Measurements from ENCODE around the gene TMPRSS7.

TMPRSS7 gene

GRCh38 chr3:112126511-112126911, 92.0 kb downstream of the TMPRSS7 start:
- DNase-seq (ENCODE audit: extremely low read depth in 1 of 2, low read depth in 1 of 2): no peak

GRCh38 chr3:112127522-112128494, 93.3 kb downstream of the TMPRSS7 start:
- no peak for DNase-seq (ENCODE audit: extremely low read depth in 1 of 2, low read depth in 1 of 2)

- DNase-seq (ENCODE audit: extremely low read depth in 1 of 2, low read depth in 1 of 2): peak in 1 of 2 donors; percentile 35
These were observed 94.5 kb downstream of the TMPRSS7 start for GRCh38 chr3:112128843-112129727.

- no peak for DNase-seq (ENCODE audit: extremely low read depth in 1 of 2, low read depth in 1 of 2)
These were observed 95.5 kb downstream of the TMPRSS7 start for GRCh38 chr3:112129925-112130637.

GRCh38 chr3:112130638-112130993, 96.1 kb downstream of the TMPRSS7 start:
- DNase-seq (ENCODE audit: extremely low read depth in 1 of 2, low read depth in 1 of 2): no peak

Measured in stimulated activated CD8-positive, alpha-beta memory T cell treated with anti-CD3 and anti-CD28 coated beads, Interleukin-7, amount 100 ng/mL, for 48 hours (primary cell).